GM21526 (cell line): ENCODE measurements around the gene GIT2.
"Not testable (repeated sequence)": the region's sequence is repeated elsewhere in the genome, so short reads cannot be mapped to it uniquely, and the experiment has no call there.

Experiments used
- ATAC-seq: cut with Tn5 transposase; IDR thresholded peaks from one replicate; pipeline ENCODE4 v1.9.1; 2021; ENCODE audit warnings: moderate library complexity; ENCODE audit not compliant: unreplicated experiment, low FRiP score

Gene GIT2, protein sequence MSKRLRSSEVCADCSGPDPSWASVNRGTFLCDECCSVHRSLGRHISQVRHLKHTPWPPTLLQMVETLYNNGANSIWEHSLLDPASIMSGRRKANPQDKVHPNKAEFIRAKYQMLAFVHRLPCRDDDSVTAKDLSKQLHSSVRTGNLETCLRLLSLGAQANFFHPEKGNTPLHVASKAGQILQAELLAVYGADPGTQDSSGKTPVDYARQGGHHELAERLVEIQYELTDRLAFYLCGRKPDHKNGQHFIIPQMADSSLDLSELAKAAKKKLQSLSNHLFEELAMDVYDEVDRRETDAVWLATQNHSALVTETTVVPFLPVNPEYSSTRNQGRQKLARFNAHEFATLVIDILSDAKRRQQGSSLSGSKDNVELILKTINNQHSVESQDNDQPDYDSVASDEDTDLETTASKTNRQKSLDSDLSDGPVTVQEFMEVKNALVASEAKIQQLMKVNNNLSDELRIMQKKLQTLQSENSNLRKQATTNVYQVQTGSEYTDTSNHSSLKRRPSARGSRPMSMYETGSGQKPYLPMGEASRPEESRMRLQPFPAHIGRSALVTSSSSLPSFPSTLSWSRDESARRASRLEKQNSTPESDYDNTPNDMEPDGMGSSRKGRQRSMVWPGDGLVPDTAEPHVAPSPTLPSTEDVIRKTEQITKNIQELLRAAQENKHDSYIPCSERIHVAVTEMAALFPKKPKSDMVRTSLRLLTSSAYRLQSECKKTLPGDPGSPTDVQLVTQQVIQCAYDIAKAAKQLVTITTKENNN

GRCh38 chr12:109995686-109996482 lies at the start of gene GIT2:
Gene GIT2 (minus strand): TSS chr12:109996368. CDS start chr12:109996224, 144 bp downstream.
- ATAC-seq, result peak; percentile 51

- no peak for ATAC-seq
Measured at GRCh38 chr12:110042264-110042663, 46.1 kb upstream of the GIT2 start.

DNA sequence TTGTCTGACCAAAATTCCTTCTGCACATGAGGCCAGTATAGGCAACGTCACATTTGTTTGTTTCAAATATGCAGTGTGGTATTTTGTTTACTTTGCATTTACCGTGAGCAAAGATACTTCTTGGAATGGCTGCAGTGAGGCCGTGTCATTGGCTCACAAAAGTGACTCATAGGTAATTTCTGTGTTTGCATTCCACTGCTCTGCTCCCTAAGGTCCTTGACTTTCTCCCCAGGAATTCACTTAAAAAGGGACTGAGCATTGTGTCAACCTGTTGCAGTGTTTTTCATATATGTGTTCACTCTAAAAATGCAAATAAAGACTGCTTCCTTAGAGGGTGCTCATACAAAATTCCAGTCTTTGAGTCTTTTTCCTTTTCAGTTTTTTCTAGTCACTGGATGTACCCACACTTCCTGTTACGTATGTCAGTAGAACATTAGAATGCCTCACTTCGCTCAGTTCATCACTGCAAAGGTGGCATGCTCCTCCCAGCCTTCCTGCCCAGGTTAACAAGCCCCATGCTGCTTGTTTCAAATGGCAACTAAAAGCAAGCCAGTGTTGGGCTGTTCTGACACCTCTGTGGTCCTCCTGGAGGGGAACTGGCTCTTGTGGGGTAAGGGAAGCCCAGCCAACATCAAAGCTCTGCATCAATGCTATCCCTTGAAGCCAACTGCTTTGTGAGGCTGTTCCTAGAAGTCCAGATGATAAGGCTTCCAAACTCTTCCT lies 43.1 kb upstream of the GIT2 start:
- ATAC-seq, result no peak

- ATAC-seq, result no peak
Measured at GRCh38 chr12:110038741-110039084, 42.5 kb upstream of the GIT2 start.

- ATAC-seq, result no peak
Measured at GRCh38 chr12:110037315-110037714, 41.1 kb upstream of the GIT2 start.

DNA sequence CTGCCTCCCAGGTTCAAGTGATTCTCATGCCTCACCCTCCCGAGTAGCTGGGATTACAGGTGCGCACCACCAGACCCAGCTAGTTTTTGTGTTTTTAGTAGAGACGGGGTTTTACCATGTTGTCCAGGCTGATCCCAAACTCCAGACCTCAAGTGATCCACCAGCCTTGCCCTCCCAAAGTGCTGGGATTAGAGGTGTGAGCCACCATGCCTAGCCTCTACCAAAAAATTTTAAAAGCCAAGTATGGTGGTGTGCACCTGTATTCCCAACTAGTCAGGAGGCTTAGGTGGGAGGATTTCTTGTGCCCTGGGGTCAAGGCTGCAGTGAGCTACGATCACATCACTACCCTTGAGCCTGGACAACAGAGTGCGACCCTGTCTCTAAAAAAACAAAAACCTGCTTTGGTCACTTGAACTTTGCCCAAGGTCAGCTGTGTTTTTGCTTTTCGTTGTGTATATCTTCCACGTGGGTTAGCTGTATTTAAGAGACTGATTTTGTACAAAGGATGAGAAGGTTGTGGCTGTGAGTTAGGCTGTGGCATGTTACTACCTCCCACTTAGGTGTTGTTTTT lies 39.5 kb upstream of the GIT2 start:
- no peak for ATAC-seq

GRCh38 chr12:110033888-110034287 lies 37.7 kb upstream of the GIT2 start:
- ATAC-seq, result no peak

GRCh38 chr12:110029290-110029815 lies 33.2 kb upstream of the GIT2 start:
- ATAC-seq, result no peak

GRCh38 chr12:110028323-110028722 lies 32.2 kb upstream of the GIT2 start:
- no peak for ATAC-seq

- ATAC-seq, result no peak
Measured at GRCh38 chr12:110024051-110024450, 27.9 kb upstream of the GIT2 start.

GRCh38 chr12:110023059-110023980 lies 27.2 kb upstream of the GIT2 start:
- ATAC-seq, result no peak

DNA sequence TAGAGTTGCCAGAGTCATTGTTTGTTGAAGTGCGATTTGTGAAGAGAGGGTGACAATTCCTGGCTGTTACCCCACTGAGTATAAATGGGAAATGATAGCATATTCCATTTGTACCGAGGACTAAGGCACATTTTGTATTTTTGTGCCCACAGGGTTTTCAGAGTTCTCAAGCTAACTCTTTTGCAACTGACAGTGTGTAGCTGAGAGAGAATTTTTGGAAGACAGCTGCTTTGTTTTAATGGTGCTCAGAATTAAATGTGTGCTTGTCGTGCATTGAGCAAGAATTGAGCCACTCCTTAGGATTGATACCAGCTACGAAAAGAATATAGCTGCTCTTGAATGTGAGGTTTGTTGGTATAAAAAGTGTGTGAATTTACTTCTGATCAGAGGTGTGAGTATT lies 24.8 kb upstream of the GIT2 start:
- ATAC-seq, result no peak

DNA sequence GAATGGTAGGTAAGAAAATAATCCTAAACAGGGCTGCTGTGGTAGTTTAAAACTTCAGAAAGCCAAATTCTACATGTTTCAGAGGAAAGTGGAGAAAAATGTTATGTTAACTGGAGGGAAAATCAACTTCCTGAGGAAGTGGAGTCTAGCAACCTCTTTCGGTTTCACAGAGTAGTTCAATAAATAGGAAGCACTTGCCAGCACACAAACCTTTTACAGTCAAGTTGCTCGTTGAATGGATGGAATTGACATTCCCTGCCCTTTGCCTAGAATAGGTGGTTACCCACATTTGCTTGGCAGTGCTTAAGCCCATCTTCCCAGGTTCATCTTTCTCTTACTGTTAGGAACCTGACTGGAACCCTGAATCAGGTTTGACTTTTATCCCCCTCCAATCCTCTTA lies 19.0 kb upstream of the GIT2 start:
- ATAC-seq, result no peak

DNA sequence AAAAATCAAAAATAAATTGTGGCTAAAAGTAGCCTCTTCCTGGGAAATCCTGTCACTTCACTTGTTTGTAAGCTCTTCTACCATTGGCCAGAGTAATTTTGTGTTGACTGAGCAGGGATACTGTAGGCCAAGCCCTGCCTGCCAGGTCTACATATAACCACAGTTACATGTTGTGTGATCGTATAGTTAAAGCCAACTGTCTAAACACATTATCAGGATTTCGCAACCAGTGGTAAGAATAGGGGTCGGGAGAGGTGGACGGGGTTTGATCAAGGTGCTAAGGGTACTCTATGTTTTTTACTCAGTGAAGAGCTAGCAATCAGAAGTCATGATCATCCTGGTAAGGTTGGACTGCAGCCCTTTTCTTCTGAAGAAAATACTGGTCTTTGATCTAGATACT lies 16.5 kb upstream of the GIT2 start:
- ATAC-seq, result no peak

DNA sequence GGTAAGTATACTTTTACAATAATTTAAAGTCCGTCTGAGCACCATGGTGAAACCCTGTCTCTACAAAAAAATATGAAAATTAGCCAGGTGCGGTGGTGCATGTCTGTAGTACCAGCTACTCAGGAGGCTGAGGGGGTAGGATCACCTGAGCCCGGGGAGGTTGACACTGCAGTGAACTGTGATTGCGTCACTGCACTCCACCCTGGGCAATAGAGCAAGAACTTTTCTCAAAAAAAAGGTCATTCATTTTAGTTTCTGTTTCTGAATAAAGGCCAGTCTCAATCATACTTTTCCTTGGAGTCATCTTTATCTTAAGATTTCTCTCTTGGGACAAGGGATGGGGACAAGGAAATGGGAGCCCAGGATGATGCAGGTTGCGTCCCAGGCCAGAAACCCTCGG lies 16.0 kb upstream of the GIT2 start:
- no peak for ATAC-seq

- ATAC-seq, result no peak
Measured at GRCh38 chr12:110010853-110011723, 14.9 kb upstream of the GIT2 start.

- not testable (repeated sequence) for ATAC-seq
Measured at GRCh38 chr12:110008681-110009398, 12.7 kb upstream of the GIT2 start.
